CD8-positive, alpha-beta memory T cell (primary cell): Measurements from ENCODE around the gene VAT1. TPM values are rescaled to one million over a fixed set of nuclear protein-coding genes. Genes with fewer than 3 reads are reported as not detected.
A peak's percentile ranks its signal among the peaks of the same experiment; 100 is the strongest.

Experiments
- CTCF ChIA-PET: fragments of 350-600 bp; sonication (Branson Sonifier 250); formaldehyde crosslinking; loops from one replicate; lab custom pipeline; 2021; ENCODE audit warnings: antibody characterized with exemption; lab: Charles Lee
- POLR2A ChIA-PET: fragments of 350-600 bp; sonication (Branson Sonifier 250); formaldehyde crosslinking; loops from one replicate; lab custom pipeline; 2021; ENCODE audit warnings: antibody characterized with exemption; lab: Charles Lee
- DNase-seq, 5 donors: peaks; one replicate each; pipeline versions ENCODE4 v3.0.0 to v3.0.0-alpha.2; 2020 to 2022; ENCODE audit warnings: mixed read lengths in 1 of 5
- H3K27ac ChIP-seq: one replicate; pipeline ENCODE4 v1.7.0; 2013; ENCODE audit warnings: low read depth, mild to moderate bottlenecking, low read length, moderate library complexity
- H3K27me3 ChIP-seq: 2 replicates; pipeline ENCODE4 v1.7.0; 2013; ENCODE audit warnings: low read length, mild to moderate bottlenecking; ENCODE audit not compliant: insufficient read depth, poor library complexity, severe bottlenecking
- H3K36me3 ChIP-seq: 2 replicates; pipeline ENCODE4 v1.7.0; 2013; ENCODE audit warnings: mild to moderate bottlenecking, low read length, moderate library complexity; ENCODE audit not compliant: insufficient read depth
- H3K4me1 ChIP-seq: 2 replicates; pipeline ENCODE4 v1.7.0; 2013; ENCODE audit warnings: mild to moderate bottlenecking, low read length, moderate library complexity; ENCODE audit not compliant: insufficient read depth
- H3K4me3 ChIP-seq: 2 replicates; pipeline ENCODE4 v1.7.0; 2013; ENCODE audit warnings: mild to moderate bottlenecking, low read length
- H3K9me3 ChIP-seq: 2 replicates; pipeline ENCODE4 v1.7.0; 2013; ENCODE audit warnings: mild to moderate bottlenecking, low read length
- H3K27ac Mint-ChIP-seq, 8 donors: one replicate each; pipeline ENCODE4 v1.8.0; 2020 to 2021; ENCODE audit warnings: mixed read lengths in 8 of 8, mild to moderate bottlenecking in 6 of 8, inconsistent platforms in 3 of 8, moderate library complexity in 3 of 8
- H3K27me3 Mint-ChIP-seq, 2 donors: one replicate each; pipeline ENCODE4 v1.8.0; 2020 to 2021; ENCODE audit warnings: mixed read lengths in 2 of 2, mild to moderate bottlenecking in 1 of 2, moderate library complexity in 1 of 2
- H3K36me3 Mint-ChIP-seq, 3 donors: one replicate each; pipeline ENCODE4 v1.8.0; 2020 to 2021; ENCODE audit warnings: mixed read lengths in 3 of 3, inconsistent platforms in 1 of 3, mild to moderate bottlenecking in 1 of 3
- H3K4me1 Mint-ChIP-seq, 3 donors: one replicate each; pipeline ENCODE4 v1.8.0; 2020 to 2021; ENCODE audit warnings: mixed read lengths in 3 of 3, inconsistent platforms in 1 of 3, mild to moderate bottlenecking in 1 of 3
- H3K4me3 Mint-ChIP-seq, 7 donors: one replicate each; pipeline ENCODE4 v1.8.0; 2020 to 2021; ENCODE audit warnings: mixed read lengths in 7 of 7, mild to moderate bottlenecking in 6 of 7, moderate library complexity in 4 of 7, inconsistent platforms in 2 of 7
- H3K9me3 Mint-ChIP-seq, 5 donors: one replicate each; pipeline ENCODE4 v1.8.0; 2020 to 2022; ENCODE audit warnings: mixed read lengths in 5 of 5, mild to moderate bottlenecking in 3 of 5, moderate library complexity in 2 of 5, inconsistent platforms in 1 of 5
- polyA plus RNA-seq: library from polyadenylated mRNA; unstranded; fragments of 300-500 nt; fragmentation: Illumina TruSeq; gene quantifications from one replicate; pipeline ENCODE4 v1.2.3, GENCODE V29; 2021
- total RNA-seq, 2 experiments: library from RNA; stranded (reverse); gene quantifications; one replicate each; pipeline ENCODE4 v1.2.3, GENCODE V29; 2021

The VAT1 gene
- total and polyA plus RNA-seq, 3 experiments from 2014 or later, result 31.1 to 42.2 (median 35.9) TPM

GRCh38 chr17:43018932-43019331 lies 3.3 kb downstream of the VAT1 start:
- ChIA-PET CTCF (no interaction called here), POLR2A (no interaction called here)
- H3K4me3 Mint-ChIP-seq, result peak overlapping the region in 1 of 7 donors; percentile 77
- Histone ChIP-seq H3K9me3 (no peaks in the 10 kb centered on the region), H3K4me3 (no peak overlapping the region), H3K27me3 (no peaks in the 10 kb centered on the region), H3K4me1 (peaks cover 15% of the 10 kb centered on the region), H3K27ac (peak overlapping the region; percentile 24), H3K36me3 (no peaks in the 10 kb centered on the region)
- no peak for DNase-seq
- H3K9me3 Mint-ChIP-seq, result no peaks in the 10 kb centered on the region
- peak overlapping the region in 7 of 8 donors; percentile 2 to 75 (median 61) for H3K27ac Mint-ChIP-seq
- peaks cover 14 to 44% (median 36%) of the 10 kb centered on the region in 3 donors for H3K4me1 Mint-ChIP-seq
- peaks cover 0 to 25% (median 3%) of the 10 kb centered on the region in 3 donors for H3K36me3 Mint-ChIP-seq
- no peaks in the 10 kb centered on the region for H3K27me3 Mint-ChIP-seq

- POLR2A ChIA-PET, result interaction anchor here (0.6 to 0.7 kb wide), 2 partner anchors 72 to 1703 kb away, joined by 3 to 7 read pairs; no protein-coding TSS in a partner anchor
- H3K36me3 Mint-ChIP-seq, result peaks cover 0 to 32% (median 4%) of the 10 kb centered on the region in 3 donors
- H3K4me3 Mint-ChIP-seq, result peak overlapping the region in 2 of 7 donors; percentile 20 to 77
- DNase-seq, result peak in 2 of 5 donors; percentile 39 to 78
- Histone ChIP-seq H3K9me3 (no peaks in the 10 kb centered on the region), H3K4me3 (no peak overlapping the region), H3K27me3 (no peaks in the 10 kb centered on the region), H3K27ac (no peak overlapping the region), H3K36me3 (peaks cover 5% of the 10 kb centered on the region), H3K4me1 (peaks cover 14% of the 10 kb centered on the region)
- CTCF ChIA-PET, result no interaction called here
- H3K27ac Mint-ChIP-seq, result peak overlapping the region; percentile 12 to 82 (median 66)
- peaks cover 14 to 44% (median 36%) of the 10 kb centered on the region in 3 donors for H3K4me1 Mint-ChIP-seq
- H3K27me3 Mint-ChIP-seq, result no peaks in the 10 kb centered on the region
- no peaks in the 10 kb centered on the region for H3K9me3 Mint-ChIP-seq
Observed at GRCh38 chr17:43018008-43018853, 4.0 kb downstream of the VAT1 start.

DNA sequence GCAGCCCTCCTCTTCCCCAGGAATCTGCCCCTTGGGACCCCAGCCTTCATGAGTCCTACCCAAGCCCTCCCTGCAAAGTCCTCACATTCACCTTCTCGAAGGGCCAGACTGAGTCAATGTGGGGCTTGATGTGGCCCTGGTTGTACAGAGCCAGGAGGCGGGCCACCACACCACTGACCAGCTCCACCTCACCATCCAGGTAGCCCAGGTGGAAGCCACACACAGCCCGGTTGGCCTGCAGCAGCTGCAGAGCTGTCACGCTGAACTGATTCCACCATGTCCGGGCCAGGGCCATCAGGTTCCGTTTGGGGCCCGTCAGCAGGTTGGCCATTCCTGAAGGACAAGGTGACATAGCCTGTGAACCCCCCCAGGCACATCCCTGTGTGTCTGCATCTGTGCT lies 6.0 kb downstream of the VAT1 start:
- Histone ChIP-seq H3K27ac (no peak overlapping the region), H3K9me3 (no peaks in the 10 kb centered on the region), H3K4me3 (no peak overlapping the region), H3K27me3 (no peaks in the 10 kb centered on the region), H3K36me3 (peaks cover 12% of the 10 kb centered on the region), H3K4me1 (peaks cover 7% of the 10 kb centered on the region)
- Mint-ChIP-seq H3K27me3 (no peaks in the 10 kb centered on the region), H3K36me3 (peaks cover 0 to 45% (median 9%) of the 10 kb centered on the region in 3 donors), H3K27ac (peak overlapping the region in 2 of 8 donors; percentile 70 to 83), H3K9me3 (no peaks in the 10 kb centered on the region), H3K4me3 (peak overlapping the region in 1 of 7 donors; percentile 30), H3K4me1 (peaks cover 17 to 44% (median 34%) of the 10 kb centered on the region in 3 donors)
- DNase-seq, result no peak
- CTCF ChIA-PET, result no interaction called here
- POLR2A ChIA-PET, result no interaction called here

DNA sequence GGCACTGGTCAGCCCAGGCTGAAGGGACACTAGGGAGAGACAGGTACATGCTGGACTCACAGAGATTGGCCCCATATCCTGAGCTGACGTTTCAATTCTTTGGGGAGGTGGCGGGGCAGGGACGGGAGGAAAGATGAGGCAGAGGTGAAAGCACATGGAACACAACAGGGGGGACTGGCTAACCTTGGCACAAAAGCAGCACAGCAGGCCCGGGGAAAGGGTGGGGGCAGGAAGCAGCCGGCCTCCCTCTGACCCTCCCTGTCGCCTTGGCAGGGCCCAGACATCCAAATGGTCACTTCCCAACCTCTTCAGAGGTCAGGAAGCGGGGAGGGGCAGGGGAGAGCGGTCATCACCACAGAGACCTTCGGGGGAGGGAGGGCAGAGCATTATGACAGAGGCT lies 6.6 kb downstream of the VAT1 start:
- H3K36me3 ChIP-seq, result peaks cover 12% of the 10 kb centered on the region
- Mint-ChIP-seq H3K36me3 (peaks cover 0 to 47% (median 10%) of the 10 kb centered on the region in 3 donors), H3K27me3 (no peaks in the 10 kb centered on the region), H3K27ac (peak overlapping the region in 3 of 8 donors; percentile 23 to 74 (median 67)), H3K9me3 (no peaks in the 10 kb centered on the region), H3K4me3 (no peak overlapping the region), H3K4me1 (peaks cover 16 to 41% (median 29%) of the 10 kb centered on the region in 3 donors)
- no peaks in the 10 kb centered on the region for H3K27me3 ChIP-seq
- POLR2A ChIA-PET, result interaction anchor here (1.5 kb wide), 1 partner anchor 52 kb away, joined by 4 read pairs; the partner anchor contains the start of gene AARSD1
- no peak overlapping the region for H3K4me3 ChIP-seq
- H3K27ac ChIP-seq, result no peak overlapping the region
- CTCF ChIA-PET, result no interaction called here
- H3K4me1 ChIP-seq, result peaks cover 4% of the 10 kb centered on the region
- DNase-seq, result no peak
- no peaks in the 10 kb centered on the region for H3K9me3 ChIP-seq

DNA sequence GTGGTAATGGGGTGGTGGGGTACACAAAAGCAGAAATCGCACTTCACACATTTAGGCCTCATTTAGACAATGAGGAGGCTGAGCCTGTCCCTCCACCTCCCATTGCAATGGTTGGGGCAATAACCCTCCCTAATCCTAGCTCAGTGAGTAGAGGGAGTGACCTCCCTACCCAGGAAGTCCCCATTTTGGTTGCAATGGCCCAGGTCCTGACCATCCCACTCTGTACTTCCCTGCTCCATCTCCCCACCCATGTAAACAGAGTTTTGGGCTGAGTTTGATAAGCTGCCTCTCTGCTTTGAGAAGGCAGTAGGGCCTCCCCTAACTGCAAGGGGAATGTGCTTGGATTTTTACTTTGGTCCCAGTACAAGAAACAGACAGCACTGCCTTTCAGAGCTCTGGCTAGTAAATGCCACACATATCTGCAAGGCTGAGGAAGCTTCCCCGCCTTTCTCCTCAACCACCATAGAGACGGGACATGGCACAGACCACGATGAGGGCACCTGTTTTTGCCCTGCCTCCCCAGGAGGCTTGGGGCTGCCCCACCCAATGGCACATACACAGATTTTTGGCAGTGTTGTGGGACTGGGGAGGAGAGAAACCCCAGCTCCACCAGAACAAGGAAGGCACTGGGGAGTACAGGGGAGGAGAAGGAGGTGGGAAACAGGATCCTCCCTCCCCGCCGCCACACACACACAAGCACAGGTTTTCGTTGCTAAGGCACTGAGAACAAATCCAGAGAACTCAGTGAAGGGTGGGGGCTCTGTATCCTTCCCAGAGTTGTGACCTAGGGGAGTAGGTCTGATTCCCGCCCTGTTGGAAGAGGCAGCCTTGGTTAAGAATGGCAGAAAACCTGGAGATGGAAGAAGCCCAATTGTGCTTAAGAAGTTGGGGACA lies 7.3 kb downstream of the VAT1 start:
- Histone ChIP-seq H3K4me3 (no peak overlapping the region), H3K36me3 (peaks cover 12% of the 10 kb centered on the region), H3K4me1 (peaks cover 4% of the 10 kb centered on the region), H3K27ac (no peak overlapping the region), H3K9me3 (no peaks in the 10 kb centered on the region), H3K27me3 (no peaks in the 10 kb centered on the region)
- Mint-ChIP-seq H3K36me3 (peaks cover 0 to 52% (median 11%) of the 10 kb centered on the region in 3 donors), H3K27ac (peak overlapping the region in 7 of 8 donors; percentile 2 to 81 (median 63)), H3K9me3 (no peaks in the 10 kb centered on the region), H3K27me3 (no peaks in the 10 kb centered on the region), H3K4me1 (peaks cover 20 to 40% (median 28%) of the 10 kb centered on the region in 3 donors), H3K4me3 (no peak overlapping the region)
- POLR2A ChIA-PET, result interaction anchor here (1.5 kb wide), 1 partner anchor 51 kb away, joined by 4 read pairs; the partner anchor contains the start of gene AARSD1
- CTCF ChIA-PET, result no interaction called here
- DNase-seq, result no peak

DNA sequence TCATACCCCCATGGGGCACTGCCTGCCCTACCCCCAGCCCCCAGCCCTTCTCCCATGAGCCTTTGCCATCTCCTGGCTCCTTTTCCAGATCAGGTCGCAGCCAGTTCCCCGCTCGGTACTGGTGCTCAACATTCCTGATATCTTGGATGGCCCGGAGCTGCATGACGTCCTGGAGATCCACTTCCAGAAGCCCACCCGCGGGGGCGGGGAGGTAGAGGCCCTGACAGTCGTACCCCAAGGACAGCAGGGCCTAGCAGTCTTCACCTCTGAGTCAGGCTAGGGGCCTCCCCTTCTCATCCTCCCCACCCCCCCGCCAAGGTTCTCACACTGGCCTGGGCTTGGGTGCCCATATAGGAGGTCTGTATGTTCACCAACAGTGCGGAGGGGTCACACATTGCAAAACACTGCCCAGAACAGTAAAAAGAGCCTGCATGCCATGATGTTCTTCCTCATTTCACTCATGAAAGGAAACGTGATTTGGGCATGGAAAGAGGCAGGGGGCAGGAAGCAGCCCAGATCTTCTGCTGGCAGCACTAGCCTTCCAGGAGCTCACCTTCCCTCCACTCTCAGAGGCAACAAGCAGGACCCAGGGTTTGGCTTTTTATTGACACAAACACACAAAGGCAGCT lies 8.1 kb downstream of the VAT1 start:
- Histone ChIP-seq H3K4me3 (no peak overlapping the region), H3K27me3 (no peaks in the 10 kb centered on the region), H3K9me3 (no peaks in the 10 kb centered on the region), H3K36me3 (peaks cover 12% of the 10 kb centered on the region), H3K27ac (no peak overlapping the region), H3K4me1 (no peaks in the 10 kb centered on the region)
- ChIA-PET CTCF (no interaction called here), POLR2A (interaction anchor here (1.5 kb wide), 1 partner anchor 50 kb away, joined by 4 read pairs; the partner anchor contains the start of gene AARSD1)
- Mint-ChIP-seq H3K4me3 (no peak overlapping the region), H3K4me1 (peaks cover 13 to 33% (median 20%) of the 10 kb centered on the region in 3 donors), H3K27me3 (no peaks in the 10 kb centered on the region), H3K36me3 (peaks cover 0 to 52% (median 11%) of the 10 kb centered on the region in 3 donors), H3K27ac (peak overlapping the region in 3 of 8 donors; percentile 29 to 77 (median 37)), H3K9me3 (no peaks in the 10 kb centered on the region)
- DNase-seq, result no peak

- Histone ChIP-seq H3K27me3 (no peaks in the 10 kb centered on the region), H3K4me3 (no peak overlapping the region), H3K36me3 (peaks cover 12% of the 10 kb centered on the region), H3K4me1 (peaks cover 6% of the 10 kb centered on the region), H3K27ac (no peak overlapping the region), H3K9me3 (no peaks in the 10 kb centered on the region)
- no peak for DNase-seq
- H3K4me3 Mint-ChIP-seq, result no peak overlapping the region
- ChIA-PET POLR2A (interaction anchor here (0.5 kb wide), 1 partner anchor 1842 kb away, joined by 6 read pairs; no protein-coding TSS in a partner anchor), CTCF (interaction anchor here (0.9 kb wide), 1 partner anchor 471 kb away, joined by 3 read pairs; the partner anchor contains the start of gene DHX8)
- H3K27ac Mint-ChIP-seq, result peak overlapping the region in 1 of 8 donors; percentile 81
- H3K36me3 Mint-ChIP-seq, result peaks cover 0 to 52% (median 11%) of the 10 kb centered on the region in 3 donors
- no peaks in the 10 kb centered on the region for H3K27me3 Mint-ChIP-seq
- H3K9me3 Mint-ChIP-seq, result no peaks in the 10 kb centered on the region
- peaks cover 12 to 27% (median 13%) of the 10 kb centered on the region in 3 donors for H3K4me1 Mint-ChIP-seq
Observed at GRCh38 chr17:43013296-43013695, 8.9 kb downstream of the VAT1 start.
